ENCODE results near the gene TCP11.

The TCP11 gene

DNA sequence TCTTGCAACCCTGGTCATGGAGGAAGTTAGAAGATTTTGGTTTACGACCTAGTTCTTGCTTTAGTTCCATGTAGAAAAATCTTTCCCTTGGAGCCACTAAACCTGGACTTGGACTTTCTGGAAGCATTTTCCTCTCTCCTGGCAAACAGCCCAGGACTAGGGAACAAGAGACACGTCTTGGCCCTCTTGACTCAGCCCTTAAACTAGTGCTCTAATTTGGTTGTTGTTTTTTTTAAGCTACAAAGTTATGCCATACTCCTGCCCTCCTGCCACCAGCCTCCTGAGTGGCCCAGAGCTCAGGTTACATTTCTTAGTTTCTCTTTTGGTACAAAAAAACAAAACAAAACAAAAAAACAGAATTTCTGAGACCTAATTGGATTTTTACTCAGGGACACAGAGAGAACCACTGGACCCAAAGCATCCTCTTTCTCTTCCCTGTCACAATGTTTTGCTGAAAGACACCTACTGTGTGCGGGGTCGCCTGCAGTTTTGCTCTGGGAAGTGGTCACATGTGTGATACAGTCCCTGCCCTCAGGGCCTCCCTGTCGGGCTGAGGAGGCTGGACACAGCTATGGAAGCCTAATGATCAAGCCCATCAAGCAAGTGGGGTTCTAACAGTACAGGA, 40.3 kb upstream of the TCP11 start:
- Histone ChIP-seq H3K36me3 (ENCODE audit: insufficient read depth, low read length) (no peaks in the 10 kb centered on the region), H3K27ac (ENCODE audit: low read depth, low read length) (peak overlapping the region; percentile 95), H3K4me1 (ENCODE audit: control insufficient read depth, insufficient read depth, low read length, unreplicated experiment) (peaks cover 84% of the 10 kb centered on the region), H3K27me3 (ENCODE audit: insufficient read depth, low read length) (no peaks in the 10 kb centered on the region), H3K79me2 (ENCODE audit: control insufficient read depth, insufficient read depth, low read length, unreplicated experiment) (no peaks in the 10 kb centered on the region), H2AFZ (ENCODE audit: low read length, unreplicated experiment) (peak overlapping the region; percentile 35), H3K4me3 (ENCODE audit: low read depth, low read length) (peak overlapping the region; percentile 70)

DNA sequence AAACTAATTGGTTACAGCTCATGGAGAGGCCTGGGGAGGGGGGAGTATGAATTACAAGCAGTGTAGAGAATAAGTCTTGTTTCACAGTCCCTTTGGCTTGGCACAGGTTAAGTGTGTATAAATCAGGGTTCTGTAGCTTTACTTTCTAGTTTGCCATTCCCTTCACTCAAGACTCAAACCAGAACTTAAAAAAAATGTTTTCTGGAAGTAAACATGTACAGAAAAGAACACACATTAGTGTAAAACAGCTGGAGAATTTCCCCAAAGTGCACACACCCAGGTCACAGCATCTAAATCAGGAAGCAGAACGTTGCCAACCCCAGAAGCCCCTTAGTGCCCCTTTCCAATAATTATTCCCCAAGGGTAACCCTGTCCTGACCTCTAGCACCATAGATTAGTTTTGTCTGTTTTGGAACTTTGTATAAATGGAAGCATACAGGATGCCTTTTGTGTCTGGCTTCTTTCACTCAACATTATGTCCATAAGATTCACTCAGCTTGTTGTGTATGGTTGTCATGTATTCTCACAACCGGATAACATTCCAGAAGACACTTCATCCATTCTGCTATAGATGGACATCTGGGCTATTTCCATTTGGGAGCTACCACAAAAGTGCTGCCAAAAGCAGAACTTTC, 38.9 kb upstream of the TCP11 start:
- Histone ChIP-seq H3K4me1 (ENCODE audit: control insufficient read depth, insufficient read depth, low read length, unreplicated experiment) (peaks cover 73% of the 10 kb centered on the region), H3K27ac (ENCODE audit: low read depth, low read length) (peak overlapping the region; percentile 95; the same call in 1 of the 2 replicates), H3K27me3 (ENCODE audit: insufficient read depth, low read length) (no peaks in the 10 kb centered on the region), H2AFZ (ENCODE audit: low read length, unreplicated experiment) (no peak overlapping the region), H3K36me3 (ENCODE audit: insufficient read depth, low read length) (no peaks in the 10 kb centered on the region), H3K79me2 (ENCODE audit: control insufficient read depth, insufficient read depth, low read length, unreplicated experiment) (no peaks in the 10 kb centered on the region), H3K4me3 (ENCODE audit: low read depth, low read length) (no peak overlapping the region)

DNA sequence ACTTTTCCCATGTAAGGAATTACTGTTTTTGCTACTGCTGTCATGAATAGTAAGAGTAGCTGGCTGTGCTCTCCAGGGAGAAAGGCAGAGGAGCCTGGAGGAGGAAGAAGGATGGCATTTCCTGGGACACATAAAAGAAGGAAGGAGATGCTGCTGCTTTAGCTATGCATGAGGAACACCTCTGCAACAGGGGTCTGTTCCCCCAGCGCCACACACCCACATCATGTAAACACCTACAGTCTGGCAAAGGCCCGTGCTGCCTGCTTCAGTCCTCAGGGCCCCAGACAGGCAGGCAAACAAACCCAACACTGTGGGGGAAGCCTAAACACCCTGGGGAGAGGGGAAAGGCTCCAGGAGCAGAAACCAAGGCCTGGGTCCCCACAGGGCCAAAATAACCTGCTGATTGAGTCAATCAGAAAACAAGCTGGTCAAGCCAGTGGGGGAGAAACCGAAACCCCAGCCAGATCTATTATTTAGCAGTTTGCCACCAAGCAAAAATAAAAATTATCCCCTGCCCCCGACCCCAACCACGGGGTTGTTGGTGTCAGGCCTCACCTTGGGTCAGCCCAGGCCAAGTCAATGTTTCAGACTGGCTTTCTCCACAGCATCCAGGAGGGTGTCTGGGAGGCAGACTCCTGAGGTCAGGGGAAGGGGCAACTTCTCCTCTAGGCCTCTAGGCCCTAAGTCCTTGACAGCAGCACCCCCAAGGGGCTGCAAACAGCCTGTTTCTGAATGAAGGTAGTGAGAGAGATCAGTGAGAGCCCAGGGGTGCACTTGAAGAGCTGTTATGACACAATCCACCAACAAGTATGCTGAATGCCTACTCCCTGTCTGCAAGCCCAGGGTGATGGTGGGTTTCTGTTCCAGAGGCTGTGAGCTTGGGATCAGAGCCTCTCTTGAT, 38.0 kb upstream of the TCP11 start:
- no peaks in the 10 kb centered on the region for H3K79me2 ChIP-seq (ENCODE audit: control insufficient read depth, insufficient read depth, low read length, unreplicated experiment)
- peaks cover 66% of the 10 kb centered on the region for H3K4me1 ChIP-seq (ENCODE audit: control insufficient read depth, insufficient read depth, low read length, unreplicated experiment)
- H2AFZ ChIP-seq (ENCODE audit: low read length, unreplicated experiment): no peak overlapping the region
- no peaks in the 10 kb centered on the region for H3K36me3 ChIP-seq (ENCODE audit: insufficient read depth, low read length)
- H3K27ac ChIP-seq (ENCODE audit: low read depth, low read length): 0 out of 2 replicates have a peak overlapping the region, but pooled peaks have one; percentile 3
- H3K4me3 ChIP-seq (ENCODE audit: low read depth, low read length): no peak overlapping the region
- H3K27me3 ChIP-seq (ENCODE audit: insufficient read depth, low read length): no peaks in the 10 kb centered on the region

DNA sequence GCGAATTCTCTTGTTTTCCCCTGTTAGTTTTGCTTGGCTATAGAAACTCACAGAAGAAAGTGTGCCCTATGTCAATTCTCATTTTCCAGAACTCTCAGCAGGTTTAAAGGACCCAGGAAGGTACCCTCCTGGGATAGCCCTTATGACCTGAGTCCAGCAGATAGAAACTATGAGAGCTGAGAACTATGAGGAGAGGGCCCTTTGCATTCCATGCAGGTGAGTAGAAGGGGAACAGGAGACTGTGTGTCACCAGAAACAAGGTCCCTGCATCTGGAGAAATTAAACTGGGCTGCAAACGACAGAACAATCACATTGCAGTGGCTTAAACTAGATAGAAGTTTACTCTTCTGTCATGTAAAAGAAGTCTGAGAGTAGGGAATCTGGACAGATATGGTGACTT, 36.9 kb upstream of the TCP11 start:
- H3K27ac ChIP-seq (ENCODE audit: low read depth, low read length): no peak overlapping the region
- no peaks in the 10 kb centered on the region for H3K27me3 ChIP-seq (ENCODE audit: insufficient read depth, low read length)
- no peak overlapping the region for H3K4me3 ChIP-seq (ENCODE audit: low read depth, low read length)
- H3K36me3 ChIP-seq (ENCODE audit: insufficient read depth, low read length): no peaks in the 10 kb centered on the region
- no peaks in the 10 kb centered on the region for H3K79me2 ChIP-seq (ENCODE audit: control insufficient read depth, insufficient read depth, low read length, unreplicated experiment)
- H2AFZ ChIP-seq (ENCODE audit: low read length, unreplicated experiment): no peak overlapping the region
- peaks cover 65% of the 10 kb centered on the region for H3K4me1 ChIP-seq (ENCODE audit: control insufficient read depth, insufficient read depth, low read length, unreplicated experiment)

DNA sequence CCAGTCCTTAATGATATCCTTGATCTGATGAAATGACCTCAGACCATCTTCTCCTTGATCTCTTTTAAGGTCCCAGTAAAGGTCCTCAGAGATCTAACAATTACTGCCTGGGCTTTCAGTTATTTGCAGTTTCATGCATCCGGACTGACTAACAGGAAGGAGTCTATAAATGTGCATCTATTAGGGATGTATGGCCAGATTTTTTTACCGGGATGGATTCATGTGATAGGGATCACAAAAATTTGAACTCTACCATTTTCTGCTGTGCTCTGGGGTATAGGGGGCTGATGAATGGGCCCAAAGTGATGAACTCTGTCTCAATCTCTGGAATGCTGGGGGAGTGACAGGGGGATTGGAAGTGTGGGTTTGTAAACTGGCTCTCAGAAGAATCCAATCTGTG, 36.5 kb upstream of the TCP11 start:
- Histone ChIP-seq H3K79me2 (ENCODE audit: control insufficient read depth, insufficient read depth, low read length, unreplicated experiment) (no peaks in the 10 kb centered on the region), H3K36me3 (ENCODE audit: insufficient read depth, low read length) (no peaks in the 10 kb centered on the region), H3K4me3 (ENCODE audit: low read depth, low read length) (no peak overlapping the region), H3K27ac (ENCODE audit: low read depth, low read length) (peak overlapping the region; percentile 17; the same call in 1 of the 2 replicates), H3K4me1 (ENCODE audit: control insufficient read depth, insufficient read depth, low read length, unreplicated experiment) (peaks cover 62% of the 10 kb centered on the region), H2AFZ (ENCODE audit: low read length, unreplicated experiment) (no peak overlapping the region), H3K27me3 (ENCODE audit: insufficient read depth, low read length) (no peaks in the 10 kb centered on the region)

DNA sequence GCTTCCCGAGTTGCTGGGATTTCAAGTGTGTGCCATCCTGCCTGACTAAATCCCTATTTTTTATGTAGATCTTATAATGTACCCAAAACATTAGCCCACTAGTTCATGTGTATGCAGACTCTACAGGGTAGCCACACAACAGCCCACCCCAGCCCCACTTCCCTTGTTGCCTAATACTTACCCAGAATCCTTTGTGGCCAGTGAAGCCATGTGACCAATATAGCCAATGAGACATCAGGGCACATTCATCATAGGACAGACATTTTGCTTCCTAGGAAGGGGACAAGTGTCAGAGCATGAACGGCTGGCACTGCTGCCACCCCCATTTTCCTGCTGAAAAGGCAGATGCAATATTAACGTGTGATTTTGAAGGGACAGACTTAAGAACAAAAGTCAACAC, 36.0 kb upstream of the TCP11 start:
- Histone ChIP-seq H2AFZ (ENCODE audit: low read length, unreplicated experiment) (no peak overlapping the region), H3K4me3 (ENCODE audit: low read depth, low read length) (no peak overlapping the region), H3K27me3 (ENCODE audit: insufficient read depth, low read length) (no peaks in the 10 kb centered on the region), H3K4me1 (ENCODE audit: control insufficient read depth, insufficient read depth, low read length, unreplicated experiment) (peaks cover 62% of the 10 kb centered on the region), H3K79me2 (ENCODE audit: control insufficient read depth, insufficient read depth, low read length, unreplicated experiment) (no peaks in the 10 kb centered on the region), H3K27ac (ENCODE audit: low read depth, low read length) (peak overlapping the region; percentile 17; the same call in 1 of the 2 replicates), H3K36me3 (ENCODE audit: insufficient read depth, low read length) (no peaks in the 10 kb centered on the region)

DNA sequence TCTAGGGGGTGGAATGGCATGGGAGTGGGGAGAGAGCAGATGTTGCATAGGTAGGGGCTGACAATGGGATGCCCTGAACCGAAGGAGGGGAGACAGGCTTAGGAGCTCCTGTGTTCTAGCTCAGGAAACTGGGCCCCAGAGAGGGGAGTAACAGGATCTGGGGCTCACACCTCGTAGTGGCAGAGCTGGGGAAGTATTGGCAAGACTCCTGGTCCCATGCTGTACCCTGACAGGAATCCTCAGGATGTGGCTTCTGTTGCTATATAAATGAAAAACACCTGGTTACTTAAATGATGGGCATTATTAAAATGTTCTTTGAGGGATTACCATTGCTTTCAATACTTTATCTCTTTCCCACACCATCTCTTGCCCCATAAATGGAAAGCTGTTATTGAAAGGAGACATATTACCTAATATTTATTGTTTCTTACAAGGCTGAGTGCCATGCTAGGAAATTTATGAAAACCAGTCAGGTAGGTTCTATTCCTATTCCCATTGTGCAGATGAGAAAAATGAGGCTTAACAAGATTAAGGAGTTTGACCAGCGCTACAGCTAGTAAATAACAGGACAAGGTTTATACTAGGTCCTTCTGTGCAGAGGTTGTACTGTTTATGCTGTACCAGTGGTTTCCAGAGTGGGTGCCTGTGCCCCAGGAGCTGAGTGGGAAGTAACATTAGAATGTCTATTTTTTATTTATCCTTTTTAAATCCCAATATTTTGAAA, 35.3 kb upstream of the TCP11 start:
- H3K27me3 ChIP-seq (ENCODE audit: insufficient read depth, low read length): no peaks in the 10 kb centered on the region
- no peaks in the 10 kb centered on the region for H3K36me3 ChIP-seq (ENCODE audit: insufficient read depth, low read length)
- H3K79me2 ChIP-seq (ENCODE audit: control insufficient read depth, insufficient read depth, low read length, unreplicated experiment): no peaks in the 10 kb centered on the region
- peaks cover 60% of the 10 kb centered on the region for H3K4me1 ChIP-seq (ENCODE audit: control insufficient read depth, insufficient read depth, low read length, unreplicated experiment)
- H3K4me3 ChIP-seq (ENCODE audit: low read depth, low read length): no peak overlapping the region
- H2AFZ ChIP-seq (ENCODE audit: low read length, unreplicated experiment): no peak overlapping the region
- H3K27ac ChIP-seq (ENCODE audit: low read depth, low read length): no peak overlapping the region

DNA sequence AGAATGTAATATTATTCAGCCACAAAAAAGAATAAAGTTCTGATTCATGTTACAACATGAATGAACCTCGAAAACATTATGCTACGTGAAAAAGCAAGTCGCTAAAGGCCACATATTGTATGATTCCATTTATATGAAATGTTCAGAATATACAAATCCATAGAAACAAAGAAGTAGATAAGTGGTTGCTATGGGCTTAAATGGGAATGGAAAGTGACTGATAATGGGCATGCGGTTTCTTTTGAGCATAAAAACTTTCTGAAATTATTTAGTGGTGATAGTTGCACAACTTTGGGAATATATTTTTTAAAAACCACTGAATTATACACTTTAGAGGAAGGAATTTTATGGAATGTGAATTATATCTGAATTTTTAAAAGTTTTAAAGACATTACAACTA, 33.4 kb upstream of the TCP11 start:
- Histone ChIP-seq H3K27ac (ENCODE audit: low read depth, low read length) (no peak overlapping the region), H3K36me3 (ENCODE audit: insufficient read depth, low read length) (no peaks in the 10 kb centered on the region), H3K4me3 (ENCODE audit: low read depth, low read length) (no peak overlapping the region), H3K27me3 (ENCODE audit: insufficient read depth, low read length) (no peaks in the 10 kb centered on the region), H3K4me1 (ENCODE audit: control insufficient read depth, insufficient read depth, low read length, unreplicated experiment) (peaks cover 60% of the 10 kb centered on the region), H3K79me2 (ENCODE audit: control insufficient read depth, insufficient read depth, low read length, unreplicated experiment) (no peaks in the 10 kb centered on the region), H2AFZ (ENCODE audit: low read length, unreplicated experiment) (no peak overlapping the region)

DNA sequence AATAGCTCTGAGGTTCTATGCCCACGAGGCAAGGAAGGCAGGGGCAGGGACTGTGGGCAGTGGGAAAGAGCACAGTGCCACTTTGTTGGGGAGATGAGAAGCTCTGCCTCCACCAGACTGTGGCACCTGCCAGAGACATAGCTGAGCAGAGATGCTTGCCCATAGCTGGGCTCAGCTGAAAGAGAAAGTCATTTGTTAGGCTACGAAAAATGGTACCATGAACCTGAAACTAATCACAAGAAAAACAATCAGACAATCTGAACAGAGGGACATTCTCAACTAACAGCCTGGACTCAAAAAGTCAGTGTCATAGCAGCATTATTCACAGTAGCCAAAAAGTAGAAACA, 32.9 kb upstream of the TCP11 start:
- peaks cover 56% of the 10 kb centered on the region for H3K4me1 ChIP-seq (ENCODE audit: control insufficient read depth, insufficient read depth, low read length, unreplicated experiment)
- H3K36me3 ChIP-seq (ENCODE audit: insufficient read depth, low read length): no peaks in the 10 kb centered on the region
- no peaks in the 10 kb centered on the region for H3K27me3 ChIP-seq (ENCODE audit: insufficient read depth, low read length)
- H2AFZ ChIP-seq (ENCODE audit: low read length, unreplicated experiment): no peak overlapping the region
- no peak overlapping the region for H3K4me3 ChIP-seq (ENCODE audit: low read depth, low read length)
- no peak overlapping the region for H3K27ac ChIP-seq (ENCODE audit: low read depth, low read length)
- no peaks in the 10 kb centered on the region for H3K79me2 ChIP-seq (ENCODE audit: control insufficient read depth, insufficient read depth, low read length, unreplicated experiment)

DNA sequence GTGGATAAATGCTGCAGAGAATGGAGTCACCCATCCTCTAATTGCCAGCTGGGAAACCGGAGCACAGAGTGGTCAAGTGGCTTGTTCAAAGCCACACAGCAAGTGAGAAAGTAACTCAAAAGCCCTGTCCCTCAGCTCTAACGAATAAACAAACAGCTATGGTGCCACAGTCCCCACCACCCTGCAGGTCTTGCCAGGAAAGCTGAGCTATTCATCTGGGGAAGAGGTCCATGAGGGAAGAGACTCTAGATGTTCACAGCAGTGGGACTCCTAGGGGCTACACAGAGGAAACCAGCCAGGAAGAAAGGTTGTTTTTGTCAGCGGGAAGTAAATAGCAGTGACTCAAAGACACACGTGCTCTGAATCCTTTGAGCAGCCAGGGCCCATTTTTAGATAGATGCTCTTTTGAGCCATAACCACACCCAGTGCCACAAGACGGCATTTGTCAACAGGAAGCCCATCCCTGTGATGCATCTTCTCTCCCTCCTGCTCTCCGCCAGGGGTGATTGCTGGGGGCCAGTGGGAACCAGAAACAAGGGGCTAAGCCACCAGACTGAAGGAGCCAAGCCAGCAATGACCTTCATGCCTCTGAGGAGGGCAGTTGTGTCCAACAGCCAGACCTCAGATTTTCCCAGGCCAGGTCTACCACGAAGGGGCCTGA, 32.4 kb upstream of the TCP11 start:
- Histone ChIP-seq H3K27ac (ENCODE audit: low read depth, low read length) (no peak overlapping the region), H3K27me3 (ENCODE audit: insufficient read depth, low read length) (no peaks in the 10 kb centered on the region), H3K79me2 (ENCODE audit: control insufficient read depth, insufficient read depth, low read length, unreplicated experiment) (no peaks in the 10 kb centered on the region), H3K4me1 (ENCODE audit: control insufficient read depth, insufficient read depth, low read length, unreplicated experiment) (peaks cover 51% of the 10 kb centered on the region), H2AFZ (ENCODE audit: low read length, unreplicated experiment) (peak overlapping the region; percentile 24), H3K36me3 (ENCODE audit: insufficient read depth, low read length) (no peaks in the 10 kb centered on the region), H3K4me3 (ENCODE audit: low read depth, low read length) (no peak overlapping the region)

All from ACC112 (cell line).